SK-N-SH treated with all-trans-retinoic acid at 6 μM for 48 hours (cell line): ENCODE measurements around the gene PMEL.

Source experiments
- ARNTL ChIP-seq: fragments of 450-650 bp; formaldehyde crosslinking; IDR thresholded peaks from 2 replicates; pipeline ENCODE4 v1.5.0; 2020; ENCODE audit warnings: low read depth, mild to moderate bottlenecking, moderate library complexity, borderline replicate concordance
- RARB ChIP-seq: fragments of 250-450 bp; sonication (Bioruptor Pico); IDR thresholded peaks from 2 replicates; pipeline ENCODE4 v1.8.0; 2021; ENCODE audit warnings: mild to moderate bottlenecking, moderate library complexity
- TOX ChIP-seq: fragments of 250-450 bp; sonication (Bioruptor Pico); IDR thresholded peaks from 2 replicates; pipeline ENCODE4 v1.8.0; 2021; ENCODE audit warnings: mild to moderate bottlenecking, moderate library complexity, borderline replicate concordance
- ZNF565 ChIP-seq: fragments of 450-650 bp; formaldehyde crosslinking; conservative IDR thresholded peaks from 2 replicates; pipeline ENCODE4 v1.5.0; 2020; ENCODE audit warnings: low read depth, mild to moderate bottlenecking, moderate library complexity
- TF ChIP-seq, protein P1 (sequence below): fragments of 250-450 bp; sonication (Bioruptor Pico); IDR thresholded peaks from 2 replicates; pipeline ENCODE4 v1.5.1; 2020; ENCODE audit warnings: low read depth, mild to moderate bottlenecking, moderate library complexity

DNA sequence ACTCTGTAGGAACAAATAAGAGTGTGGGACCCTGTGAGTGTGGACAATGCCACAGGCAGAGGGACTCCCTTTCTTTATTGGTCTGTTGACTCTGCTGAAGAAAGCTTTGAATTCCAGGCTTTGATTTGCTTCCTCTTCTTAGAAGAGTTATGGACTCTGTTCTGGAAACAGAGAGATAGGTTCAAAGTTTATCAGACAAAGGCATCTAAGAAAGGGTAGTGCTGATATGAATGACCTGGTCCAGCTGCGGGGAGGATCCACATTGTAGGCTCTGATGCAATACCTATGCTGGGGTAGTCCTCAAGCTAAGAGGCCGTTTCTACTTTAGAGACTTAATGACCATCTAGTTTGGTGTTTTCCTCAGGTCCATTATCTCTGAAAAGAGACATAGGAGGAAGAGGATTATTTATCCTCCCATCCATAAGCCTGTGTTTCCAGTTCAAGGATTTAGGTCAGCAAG lies 44.3 kb upstream of the PMEL start:
- TF ChIP-seq TOX (CRISPR knock-in tag) (no peak), ZNF565 (CRISPR knock-in tag) (no peak), RARB (CRISPR knock-in tag) (no peak), ARNTL (CRISPR knock-in tag) (no peak)
- TF ChIP-seq, protein P1, sequence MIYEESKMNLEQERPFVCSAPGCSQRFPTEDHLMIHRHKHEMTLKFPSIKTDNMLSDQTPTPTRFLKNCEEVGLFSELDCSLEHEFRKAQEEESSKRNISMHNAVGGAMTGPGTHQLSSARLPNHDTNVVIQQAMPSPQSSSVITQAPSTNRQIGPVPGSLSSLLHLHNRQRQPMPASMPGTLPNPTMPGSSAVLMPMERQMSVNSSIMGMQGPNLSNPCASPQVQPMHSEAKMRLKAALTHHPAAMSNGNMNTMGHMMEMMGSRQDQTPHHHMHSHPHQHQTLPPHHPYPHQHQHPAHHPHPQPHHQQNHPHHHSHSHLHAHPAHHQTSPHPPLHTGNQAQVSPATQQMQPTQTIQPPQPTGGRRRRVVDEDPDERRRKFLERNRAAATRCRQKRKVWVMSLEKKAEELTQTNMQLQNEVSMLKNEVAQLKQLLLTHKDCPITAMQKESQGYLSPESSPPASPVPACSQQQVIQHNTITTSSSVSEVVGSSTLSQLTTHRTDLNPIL (CRISPR knock-in tag) = no peak
